ENCODE measurements around the gene KMT2D. TPM values are rescaled to one million over a fixed set of nuclear protein-coding genes. Genes with fewer than 3 reads are reported as not detected.

KMT2D gene
- total RNA-seq, 2 experiments from 2014 or later = 41.8 to 129 TPM

- peak; percentile 72 for TF ChIP-seq CTCF (conservative IDR thresholded peaks at IDR 0.05; ENCODE audit: low read length)
- no peak for TF ChIP-seq EZH2phosphoT487 (IDR thresholded peaks at IDR 0.05; ENCODE audit: borderline replicate concordance, low read depth, low read length)
- intact Hi-C loops (cut with micrococcal nuclease; ENCODE audit: unreplicated experiment) = loop anchor here (1.0 to 5.0 kb wide), 3 partner anchors 22 to 114 kb away; partner anchors contain the start of gene TUBA1B
Measured at GRCh38 chr12:49018261-49019119, 42.1 kb downstream of the KMT2D start, which contains the start of gene PRKAG1. Gene PRKAG1 (minus strand): TSS chr12:49018776. CDS start chr12:49018740, 36 bp downstream.

GRCh38 chr12:49017891-49018260 is 42.7 kb downstream of the KMT2D start:
- H3K4me1 ChIP-seq (ENCODE audit: insufficient read depth, low read length, poor library complexity, severe bottlenecking) = peaks cover 24% of the 10 kb centered on the region
- peak overlapping the region; percentile 70; the same call in 1 of the 2 replicates for H2AFZ ChIP-seq (ENCODE audit: low read length)
- H3K9me3 ChIP-seq (ENCODE audit: low read length) = no peaks in the 10 kb centered on the region
- H3K4me2 ChIP-seq (ENCODE audit: low read length) = peak overlapping the region; percentile 95
- no peaks in the 10 kb centered on the region for H4K20me1 ChIP-seq (ENCODE audit: insufficient read depth, low read length)
- TF ChIP-seq EZH2phosphoT487 (IDR thresholded peaks at IDR 0.05; ENCODE audit: borderline replicate concordance, low read depth, low read length) (no peak), CTCF (conservative IDR thresholded peaks at IDR 0.05; ENCODE audit: low read length) (no peak)
- intact Hi-C loops (cut with micrococcal nuclease; ENCODE audit: unreplicated experiment) = loop anchor here (1.0 to 5.0 kb wide), 3 partner anchors 22 to 114 kb away; partner anchors contain the start of gene TUBA1B
- peaks cover 6% of the 10 kb centered on the region; the same call in 1 of the 2 replicates for H3K79me2 ChIP-seq (ENCODE audit: insufficient read depth, low read depth, low read length)
- peak; percentile 36 for DNase-seq (ENCODE audit: low spot score)
- ChIA-PET POLR2A (interaction anchor here (0.6 to 1.4 kb wide), 6 partner anchors 12 to 171 kb away, joined by 3 to 5 read pairs (median 4); partner anchors contain the start of genes ARF3 and TUBA1A), CTCF (ENCODE audit: unreplicated experiment) (interaction anchor here (0.8 kb wide), 1 partner anchor 152 kb away, joined by 3 read pairs; the partner anchor contains the start of gene RND1)
- H3K4me3 ChIP-seq (ENCODE audit: low read depth, low read length, poor library complexity, severe bottlenecking) = peak overlapping the region; percentile 88
- peak overlapping the region; percentile 90 for H3K27ac ChIP-seq (ENCODE audit: low read depth, low read length, poor library complexity, severe bottlenecking)
- no peaks in the 10 kb centered on the region for H3K9me2 ChIP-seq (ENCODE audit: insufficient read depth, low read length)
- H3K36me3 ChIP-seq (ENCODE audit: insufficient read depth, low read length) = peaks cover 30% of the 10 kb centered on the region
- no TSS peak for BruUV-seq (replicated peaks)

More at GRCh38 chr12:49018261-49019119, 42.1 kb downstream of the KMT2D start, which contains the start of gene PRKAG1:
- peak within 1 kb of the TSS; percentile 95 for H3K4me2 ChIP-seq (ENCODE audit: low read length)
- H4K20me1 ChIP-seq (ENCODE audit: insufficient read depth, low read length) = no peaks in the 10 kb centered on the region
- POLR2A ChIA-PET = interaction anchor here (0.6 to 1.6 kb wide), 8 partner anchors 11 to 170 kb away, joined by 3 to 5 read pairs (median 4); partner anchors contain the start of genes ARF3 and TUBA1A
- H3K4me3 ChIP-seq (ENCODE audit: low read depth, low read length, poor library complexity, severe bottlenecking) = peak within 1 kb of the TSS; percentile 88
- H3K27ac ChIP-seq (ENCODE audit: low read depth, low read length, poor library complexity, severe bottlenecking) = peak within 1 kb of the TSS; percentile 90
- H3K9me3 ChIP-seq (ENCODE audit: low read length) = no peaks in the 10 kb centered on the region
- TSS peak; percentile 4 for BruUV-seq (replicated peaks)
- peaks cover 34% of the 10 kb centered on the region for H3K36me3 ChIP-seq (ENCODE audit: insufficient read depth, low read length)
- peaks cover 6% of the 10 kb centered on the region; the same call in 1 of the 2 replicates for H3K79me2 ChIP-seq (ENCODE audit: insufficient read depth, low read depth, low read length)
- H3K9me2 ChIP-seq (ENCODE audit: insufficient read depth, low read length) = no peaks in the 10 kb centered on the region
- DNase-seq (ENCODE audit: low spot score) = peak; percentile 98
- CTCF ChIA-PET (ENCODE audit: unreplicated experiment) = interaction anchor here (0.8 kb wide), 1 partner anchor 153 kb away, joined by 3 read pairs; the partner anchor contains the start of gene RND1
- H3K4me1 ChIP-seq (ENCODE audit: insufficient read depth, low read length, poor library complexity, severe bottlenecking) = peaks cover 24% of the 10 kb centered on the region
- H2AFZ ChIP-seq (ENCODE audit: low read length) = peak within 1 kb of the TSS; percentile 70; the same call in 1 of the 2 replicates
